ENCODE measurements around the gene EFCAB6. TPM values are rescaled to one million over a fixed set of nuclear protein-coding genes. Genes with fewer than 3 reads are reported as not detected.

The EFCAB6 gene
- total RNA-seq, 1 experiment from 2014 or later = 0.52 TPM

- no TSS peak for BruUV-seq (replicated peaks)
- ATAC-seq (no peak), DNase-seq (ENCODE audit: low read depth, low spot score) (no peak)
- CTCF ChIA-PET = no interaction called here
- TF ChIP-seq EGR1 (IDR thresholded peaks at IDR 0.05; ENCODE audit: low read depth) (no peak), POLR2A (IDR thresholded peaks at IDR 0.05; ENCODE audit: borderline replicate concordance, extremely low read depth, insufficient read depth, insufficient read length) (no peak), YY1 (IDR thresholded peaks at IDR 0.05; ENCODE audit: extremely low read depth, insufficient replicate concordance, low read depth, low read length) (no peak), JUND (IDR thresholded peaks at IDR 0.05) (no peak), ATF3 (IDR thresholded peaks at IDR 0.05) (no peak), TCF7L2 (IDR thresholded peaks at IDR 0.05; ENCODE audit: borderline replicate concordance, extremely low read depth, insufficient read depth, insufficient read length) (no peak), RAD21 (IDR thresholded peaks at IDR 0.05; ENCODE audit: low read depth) (no peak), ZNF274 (IDR thresholded peaks at IDR 0.05; ENCODE audit: low read depth, low read length) (no peak), EZH2 (IDR thresholded peaks at IDR 0.05) (no peak), SRF (IDR thresholded peaks at IDR 0.05; ENCODE audit: low read depth) (no peak), POLR2AphosphoS5 (IDR thresholded peaks at IDR 0.05; ENCODE audit: low read depth, low read length) (no peak), CBX3 (IDR thresholded peaks at IDR 0.05; ENCODE audit: low read depth) (no peak), FOSL1 (IDR thresholded peaks at IDR 0.05; ENCODE audit: low read depth) (no peak), ELF1 (IDR thresholded peaks at IDR 0.05; ENCODE audit: borderline replicate concordance, low read depth) (no peak), CEBPB (IDR thresholded peaks at IDR 0.05; ENCODE audit: low read depth) (no peak), EZH2phosphoT487 (IDR thresholded peaks at IDR 0.05; ENCODE audit: borderline replicate concordance) (no peak), ZBTB33 (IDR thresholded peaks at IDR 0.05; ENCODE audit: extremely low read depth, insufficient replicate concordance, low read length) (no peak), MAX (IDR thresholded peaks at IDR 0.05) (no peak), SIN3A (IDR thresholded peaks at IDR 0.05; ENCODE audit: low read depth) (no peak), CTCF (IDR thresholded peaks at IDR 0.05 in 2 of 3, conservative IDR thresholded peaks at IDR 0.05 in 1 of 3; ENCODE audit: borderline replicate concordance in 1 of 3, insufficient read depth in 1 of 3, low read depth in 2 of 3, low read length in 2 of 3) (no peak)
- Histone ChIP-seq H3K9me2 (ENCODE audit: insufficient read depth) (no peaks in the 10 kb centered on the region), H4K20me1 (ENCODE audit: insufficient read depth) (no peaks in the 10 kb centered on the region), H3K79me2 (ENCODE audit: insufficient read depth, low read length) (no peaks in the 10 kb centered on the region), H3K9me3 (ENCODE audit: control insufficient read depth in 1 of 2, insufficient read depth in 1 of 2, low read depth in 1 of 2, low read length in 2 of 2) (no peaks in the 10 kb centered on the region), H2AFZ (ENCODE audit: low read depth, low read length, poor library complexity, severe bottlenecking) (no peak overlapping the region), H3K4me2 (ENCODE audit: low read length) (no peak overlapping the region), H3K36me3 (ENCODE audit: control insufficient read depth in 1 of 2, insufficient read depth in 2 of 2, low read length in 2 of 2) (no peaks in the 10 kb centered on the region), H3K4me3 (replicated peaks in 1 of 2; ENCODE audit: low read depth in 1 of 2, low read length in 2 of 2) (no peak overlapping the region), H3K9ac (ENCODE audit: low read length) (no peak overlapping the region), H3K4me1 (ENCODE audit: control insufficient read depth in 1 of 2, insufficient read depth in 2 of 2, low read length in 2 of 2) (no peaks in the 10 kb centered on the region), H3K27me3 (ENCODE audit: insufficient read depth, low read length) (peaks cover 33% of the 10 kb centered on the region), H3K27ac (ENCODE audit: low read depth, low read length) (no peak overlapping the region)
- RAD21 ChIA-PET (ENCODE audit: low non-redundant PET in 1 of 2, low total read pairs in 2 of 2, uncharacterized antibody in 2 of 2, unreplicated experiment in 2 of 2) = no interaction called here
- intact Hi-C loops (cut with micrococcal nuclease) = no loop called here
- POLR2A ChIA-PET = no interaction called here
Measured at GRCh38 chr22:43534916-43535315, 277.2 kb downstream of the EFCAB6 start.
